Measurements from ENCODE around the gene PATE2.

- TF ChIP-seq CTCF (IDR thresholded peaks at IDR 0.05) (no peak), POLR2A (IDR thresholded peaks at IDR 0.05) (no peak)
Observed at GRCh38 chr11:125778728-125779127, at the start of gene PATE2.
